ENCODE data around the gene PLIN4.

Gene PLIN4

GRCh38 chr19:4505570-4506448 is 12.5 kb downstream of the PLIN4 start:
- no peak for DNase-seq

- peak; percentile 83 to 97 for DNase-seq
Measured at GRCh38 chr19:4504891-4505569, 13.3 kb downstream of the PLIN4 start.

- no peak for DNase-seq
Measured at GRCh38 chr19:4504297-4504701, 14.0 kb downstream of the PLIN4 start.

- no peak for DNase-seq
Measured at GRCh38 chr19:4503825-4504170, 14.5 kb downstream of the PLIN4 start.

GRCh38 chr19:4503132-4503824 is 15.0 kb downstream of the PLIN4 start:
- no peak for DNase-seq

- DNase-seq, result peak in 1 of 2 donors; percentile 28
Measured at GRCh38 chr19:4502282-4503131, 15.8 kb downstream of the PLIN4 start.

GRCh38 chr19:4501691-4502090 is 16.6 kb downstream of the PLIN4 start:
- no peak for DNase-seq

- DNase-seq, result no peak
Measured at GRCh38 chr19:4500841-4501591, 17.3 kb downstream of the PLIN4 start.

GRCh38 chr19:4499855-4500254 is 18.4 kb downstream of the PLIN4 start:
- DNase-seq, result no peak

GRCh38 chr19:4499318-4499717 is 19.0 kb downstream of the PLIN4 start:
- no peak for DNase-seq

GRCh38 chr19:4498694-4499093 is 19.6 kb downstream of the PLIN4 start:
- DNase-seq, result no peak

- no peak for DNase-seq
Measured at GRCh38 chr19:4497770-4498389, 20.4 kb downstream of the PLIN4 start.

GRCh38 chr19:4496304-4496703 is 22.0 kb downstream of the PLIN4 start:
- no peak for DNase-seq

- no peak for DNase-seq
Measured at GRCh38 chr19:4495471-4495870, 22.8 kb downstream of the PLIN4 start.

GRCh38 chr19:4494691-4495064 is 23.6 kb downstream of the PLIN4 start:
- no peak for DNase-seq

GRCh38 chr19:4493929-4494690 is 24.2 kb downstream of the PLIN4 start:
- DNase-seq, result no peak

- DNase-seq, result no peak
Measured at GRCh38 chr19:4493104-4493928, 25.0 kb downstream of the PLIN4 start.

- no peak for DNase-seq
Measured at GRCh38 chr19:4492337-4493103, 25.8 kb downstream of the PLIN4 start.

GRCh38 chr19:4491446-4491845 is 26.8 kb downstream of the PLIN4 start:
- no peak for DNase-seq

Data from inflammatory macrophage (primary cell).